HFF-Myc (cell line): ENCODE measurements around the gene ZNF574.
A peak's percentile ranks its signal among the peaks of the same experiment; 100 is the strongest.

Experiments
- DNase-seq: peaks from one replicate; pipeline ENCODE4 v3.0.0-alpha.2; 2011; ENCODE audit warnings: low read depth; ENCODE audit errors: extremely low read depth
- H3K4me3 ChIP-seq: replicated peaks from 2 replicates; pipeline ENCODE4 v1.5.1; 2011; ENCODE audit warnings: low read depth, mild to moderate bottlenecking, control low read depth, low read length
- CTCF ChIP-seq: IDR thresholded peaks from 2 replicates; pipeline ENCODE4 v1.5.1; 2012; ENCODE audit warnings: mild to moderate bottlenecking, low read depth, low read length, control low read depth; ENCODE audit errors: missing control alignments

ZNF574 gene

GRCh38 chr19:42080764-42081375 is 4.9 kb downstream of the ZNF574 start:
- H3K4me3 ChIP-seq, result no peak overlapping the region
- no peak for TF ChIP-seq CTCF
- DNase-seq, result no peak

- TF ChIP-seq CTCF, result peak; percentile 64
- no peak for DNase-seq
- no peak overlapping the region for H3K4me3 ChIP-seq
Measured at GRCh38 chr19:42081584-42082203, 5.7 kb downstream of the ZNF574 start.

- no peak for DNase-seq
- no peak for TF ChIP-seq CTCF
Measured at GRCh38 chr19:42083537-42083936, 7.6 kb downstream of the ZNF574 start.

GRCh38 chr19:42086188-42086736 is 10.3 kb downstream of the ZNF574 start:
- TF ChIP-seq CTCF, result no peak
- no peak overlapping the region for H3K4me3 ChIP-seq
- DNase-seq, result no peak

More at GRCh38 chr19:42083537-42083936, 7.6 kb downstream of the ZNF574 start:
- H3K4me3 ChIP-seq, result no peak overlapping the region

GRCh38 chr19:42086770-42087550 is 11.0 kb downstream of the ZNF574 start:
- TF ChIP-seq CTCF, result no peak
- DNase-seq, result no peak
- H3K4me3 ChIP-seq, result no peak overlapping the region

- no peak overlapping the region; the same call in 1 of the 2 replicates for H3K4me3 ChIP-seq
- no peak for TF ChIP-seq CTCF
- DNase-seq, result no peak
Measured at GRCh38 chr19:42088471-42089190, 12.7 kb downstream of the ZNF574 start.
